Calu3 (cell line): Measurements from ENCODE around the gene HOXA9. TPM values are rescaled to one million over a fixed set of nuclear protein-coding genes. Genes with fewer than 3 reads are reported as not detected.

Experiments
- BruUV-seq: library from RNA; stranded (reverse); fragments of 400-500 nt; replicated peaks from 2 replicates; lab custom pipeline; 2021; lab: Mats Ljungman, UMichigan
- CTCF ChIA-PET: fragments of 300-600 bp; sonication (Branson Sonifier 250); formaldehyde crosslinking; loops from one replicate; lab custom pipeline; 2022; ENCODE audit warnings: antibody characterized with exemption; lab: Charles Lee
- DNase-seq: peaks from one replicate; pipeline ENCODE4 v3.0.0; 2022
- H3K27ac Mint-ChIP-seq: one replicate; pipeline ENCODE4 v1.8.0; 2022; ENCODE audit warnings: mixed read lengths; ENCODE audit not compliant: unreplicated experiment
- H3K27me3 Mint-ChIP-seq: one replicate; pipeline ENCODE4 v1.8.0; 2022; ENCODE audit warnings: mixed read lengths; ENCODE audit not compliant: unreplicated experiment
- H3K36me3 Mint-ChIP-seq: one replicate; pipeline ENCODE4 v1.8.0; 2022; ENCODE audit warnings: mild to moderate bottlenecking, moderate library complexity, mixed read lengths; ENCODE audit not compliant: insufficient read depth, unreplicated experiment
- H3K4me1 Mint-ChIP-seq: one replicate; pipeline ENCODE4 v1.8.0; 2022; ENCODE audit warnings: mild to moderate bottlenecking, low read depth, mixed read lengths; ENCODE audit not compliant: unreplicated experiment
- H3K4me3 Mint-ChIP-seq: one replicate; pipeline ENCODE4 v1.8.0; 2022; ENCODE audit warnings: mild to moderate bottlenecking, low read depth, moderate library complexity, mixed read lengths; ENCODE audit not compliant: unreplicated experiment
- H3K9me3 Mint-ChIP-seq: one replicate; pipeline ENCODE4 v1.8.0; 2022; ENCODE audit warnings: low read depth, mixed read lengths; ENCODE audit not compliant: unreplicated experiment
- CTCF ChIP-seq: fragments of 200-600 bp; IDR thresholded peaks from one replicate; pipeline ENCODE4 v1.8.0; 2022; ENCODE audit warnings: antibody characterized with exemption; ENCODE audit not compliant: unreplicated experiment
- intact Hi-C: fragments of 100-400 bp; cut with micrococcal nuclease; formaldehyde crosslinking; loops from one replicate; pipeline ENCODE4 v1.10.0; 2022; ENCODE audit not compliant: unreplicated experiment
- total RNA-seq: library from RNA; stranded (reverse); gene quantifications from 2 replicates; pipeline ENCODE4 v1.2.3, GENCODE V29; 2022

The HOXA9 gene
- total RNA-seq, 1 experiment from 2014 or later = 2.5 TPM

DNA sequence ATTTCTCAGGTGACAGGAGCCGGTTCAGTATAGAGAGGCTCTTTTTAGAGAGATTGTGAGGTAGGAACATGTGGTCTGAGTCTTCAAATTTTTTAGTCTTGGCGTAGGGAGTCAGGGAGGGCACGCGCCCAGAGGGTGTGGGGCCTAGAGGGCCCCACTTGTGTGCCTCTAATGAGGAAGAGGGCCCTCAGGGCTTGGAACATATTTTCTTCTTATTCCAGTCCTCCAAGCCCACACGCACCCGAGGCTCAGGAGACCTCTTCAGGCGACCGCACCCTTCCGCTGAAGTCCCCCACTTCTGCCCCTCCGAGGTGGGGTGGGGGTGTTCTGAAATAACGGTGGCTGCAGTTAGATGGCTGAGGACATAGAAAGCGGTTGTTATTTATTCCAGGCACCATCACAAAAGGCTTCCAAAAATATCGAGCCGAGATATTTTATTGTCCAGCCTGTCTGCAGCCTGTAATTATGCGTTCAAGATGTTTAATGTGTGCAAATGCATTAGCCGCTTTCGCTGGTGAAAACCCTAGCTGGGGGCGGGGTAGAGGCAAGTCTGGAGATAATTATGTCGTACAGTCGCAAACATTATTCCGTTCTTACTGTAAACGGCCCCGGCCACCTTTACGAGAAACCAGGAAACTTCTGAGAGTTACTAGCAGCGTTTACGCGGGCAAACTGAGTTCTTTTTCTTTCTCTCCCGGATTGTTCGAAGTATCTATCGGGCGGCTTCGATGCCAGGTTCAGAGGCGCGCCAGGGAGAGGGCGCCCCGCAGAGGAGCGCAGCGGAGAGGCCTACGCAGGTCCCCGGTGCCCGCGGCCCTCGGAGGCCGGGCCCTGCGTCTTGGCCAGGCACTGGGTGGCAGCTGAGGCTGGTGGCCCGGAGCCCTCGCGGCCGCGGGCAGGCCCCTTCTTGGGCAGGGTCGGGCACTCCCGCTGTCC, 47.4 kb upstream of the HOXA9 start:
- DNase-seq = no peak
- Mint-ChIP-seq H3K4me3 (no peak overlapping the region), H3K4me1 (peaks cover 8% of the 10 kb centered on the region), H3K27ac (no peak overlapping the region), H3K36me3 (no peaks in the 10 kb centered on the region), H3K9me3 (no peaks in the 10 kb centered on the region), H3K27me3 (peaks cover 21% of the 10 kb centered on the region)
- no peak for TF ChIP-seq CTCF
- intact Hi-C loops = no loop called here
- CTCF ChIA-PET = interaction anchor here (0.6 kb wide), 1 partner anchor 160 kb away, joined by 3 read pairs; no protein-coding TSS in a partner anchor
- BruUV-seq = no TSS peak

- Mint-ChIP-seq H3K36me3 (no peaks in the 10 kb centered on the region), H3K27me3 (peaks cover 23% of the 10 kb centered on the region), H3K4me1 (peaks cover 8% of the 10 kb centered on the region), H3K9me3 (no peaks in the 10 kb centered on the region), H3K4me3 (no peak overlapping the region), H3K27ac (no peak overlapping the region)
- intact Hi-C loops = no loop called here
- no peak for DNase-seq
- CTCF ChIA-PET = interaction anchor here (1.3 kb wide), 1 partner anchor 12 kb away, joined by 3 read pairs; the partner anchor contains the start of gene HOXA13
- TF ChIP-seq CTCF = no peak
- BruUV-seq = no TSS peak
These were observed 46.4 kb upstream of the HOXA9 start for GRCh38 chr7:27211764-27212204.

- H3K9me3 Mint-ChIP-seq = no peaks in the 10 kb centered on the region
- intact Hi-C loops = no loop called here
- CTCF ChIA-PET = interaction anchor here (0.9 to 1.9 kb wide), 3 partner anchors 11 to 395 kb away, joined by 3 to 10 read pairs (median 3); partner anchors contain the start of gene HOXA13
- no peak for DNase-seq
- H3K36me3 Mint-ChIP-seq = no peaks in the 10 kb centered on the region
- no peak overlapping the region for H3K27ac Mint-ChIP-seq
- peak overlapping the region; percentile 71 for H3K4me3 Mint-ChIP-seq
- no TSS peak for BruUV-seq
- H3K4me1 Mint-ChIP-seq = peaks cover 8% of the 10 kb centered on the region
- no peak for TF ChIP-seq CTCF
- peaks cover 23% of the 10 kb centered on the region for H3K27me3 Mint-ChIP-seq
These were observed 45.7 kb upstream of the HOXA9 start for GRCh38 chr7:27211084-27211446.

GRCh38 chr7:27210441-27211083, 45.2 kb upstream of the HOXA9 start:
- peak; percentile 93 for TF ChIP-seq CTCF

More at GRCh38 chr7:27210441-27211083, 45.2 kb upstream of the HOXA9 start:
- no peak overlapping the region for H3K27ac Mint-ChIP-seq
- peak overlapping the region; percentile 71 for H3K4me3 Mint-ChIP-seq
- peak; percentile 76 for DNase-seq
- peaks cover 23% of the 10 kb centered on the region for H3K27me3 Mint-ChIP-seq
- no peaks in the 10 kb centered on the region for H3K9me3 Mint-ChIP-seq
- no TSS peak for BruUV-seq
- no peaks in the 10 kb centered on the region for H3K36me3 Mint-ChIP-seq
- peaks cover 8% of the 10 kb centered on the region for H3K4me1 Mint-ChIP-seq
- CTCF ChIA-PET = interaction anchor here (0.6 to 1.9 kb wide), 6 partner anchors 9 to 1270 kb away, joined by 3 to 10 read pairs (median 3); partner anchors contain the start of gene HOXA13
- intact Hi-C loops = loop anchor here (1.0 kb wide), 1 partner anchor 366 kb away; no protein-coding TSS in a partner anchor
